Iris pigment epithelial cell (primary cell): ENCODE results near the gene E4F1.
"Not testable (repeated sequence)": the region's sequence is repeated elsewhere in the genome, so short reads cannot be mapped to it uniquely, and the experiment has no call there.

Source experiments
- DNase-seq: peaks from one replicate; pipeline ENCODE4 v3.0.0-alpha.2; 2011; ENCODE audit warnings: low read depth

E4F1 gene

DNA sequence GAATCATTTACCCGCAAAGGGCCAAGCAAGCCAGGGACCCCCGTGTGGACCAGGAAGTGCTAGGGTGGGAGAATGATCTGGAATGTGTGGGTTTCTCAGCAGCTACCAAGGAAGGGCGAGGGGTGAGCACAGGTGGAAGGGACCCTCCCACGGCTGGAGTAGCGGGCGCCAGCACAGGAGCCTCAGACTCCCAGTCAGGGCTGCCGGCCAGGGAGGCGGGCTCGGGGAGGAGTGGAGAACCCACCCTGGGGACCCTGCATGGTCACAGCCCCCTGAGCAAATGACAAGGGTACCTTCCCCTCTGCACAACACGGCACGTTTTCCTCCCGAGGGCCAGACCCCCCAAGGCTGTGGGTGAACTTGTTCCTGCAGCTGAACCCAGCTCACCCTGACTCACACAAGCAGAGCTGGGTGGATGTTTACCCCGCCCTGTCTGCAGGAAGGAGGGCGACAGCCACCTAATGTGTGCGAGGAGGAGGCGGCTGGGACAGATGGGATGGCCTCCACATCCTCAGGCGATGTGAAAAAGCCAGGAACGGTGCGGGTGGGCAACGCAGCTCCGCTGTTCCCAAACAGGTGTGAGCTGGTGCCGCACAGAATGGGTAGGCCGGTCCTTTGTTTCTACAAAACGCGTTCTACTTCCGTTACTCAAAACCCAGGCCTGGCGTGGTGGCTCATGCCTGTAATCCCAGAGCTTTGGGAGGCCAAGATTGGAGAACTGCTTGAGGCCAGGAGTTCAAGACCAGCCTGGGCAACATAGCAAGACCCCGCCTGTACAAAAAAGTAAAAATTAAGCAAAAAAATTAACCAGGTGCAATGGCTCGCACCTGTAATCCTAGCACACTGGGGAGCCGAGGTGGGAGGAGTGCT, 21.8 kb downstream of the E4F1 start:
- DNase-seq, result no peak

DNA sequence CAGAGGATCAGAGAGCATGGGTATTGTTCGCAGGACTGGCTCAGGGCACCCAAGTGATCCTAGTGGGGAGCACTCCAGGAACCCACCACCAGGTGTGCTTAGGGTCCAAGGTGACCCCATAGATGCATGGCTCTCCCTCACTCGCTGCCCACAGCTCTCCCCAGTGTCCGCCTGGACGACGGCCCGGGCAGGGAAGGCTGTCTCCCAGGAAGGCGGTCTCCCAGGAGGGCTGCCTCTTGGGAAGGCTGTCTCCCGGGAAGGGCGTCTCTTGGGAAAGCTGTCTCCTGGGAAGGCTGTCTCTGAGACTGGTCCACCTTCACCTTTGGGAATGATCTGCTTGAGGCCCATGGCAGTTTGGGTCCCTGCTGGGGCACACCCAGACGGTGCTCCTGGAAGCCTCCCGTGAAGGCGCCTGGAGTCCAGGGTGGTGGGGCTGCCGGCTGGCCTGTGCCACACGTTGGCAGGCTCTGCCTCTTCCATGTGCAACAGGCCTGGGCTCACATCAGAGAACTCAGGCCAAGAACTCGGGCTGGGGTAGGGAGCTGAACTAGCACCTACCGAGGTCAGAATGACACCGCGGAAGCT, 23.0 kb downstream of the E4F1 start:
- DNase-seq, result no peak

DNA sequence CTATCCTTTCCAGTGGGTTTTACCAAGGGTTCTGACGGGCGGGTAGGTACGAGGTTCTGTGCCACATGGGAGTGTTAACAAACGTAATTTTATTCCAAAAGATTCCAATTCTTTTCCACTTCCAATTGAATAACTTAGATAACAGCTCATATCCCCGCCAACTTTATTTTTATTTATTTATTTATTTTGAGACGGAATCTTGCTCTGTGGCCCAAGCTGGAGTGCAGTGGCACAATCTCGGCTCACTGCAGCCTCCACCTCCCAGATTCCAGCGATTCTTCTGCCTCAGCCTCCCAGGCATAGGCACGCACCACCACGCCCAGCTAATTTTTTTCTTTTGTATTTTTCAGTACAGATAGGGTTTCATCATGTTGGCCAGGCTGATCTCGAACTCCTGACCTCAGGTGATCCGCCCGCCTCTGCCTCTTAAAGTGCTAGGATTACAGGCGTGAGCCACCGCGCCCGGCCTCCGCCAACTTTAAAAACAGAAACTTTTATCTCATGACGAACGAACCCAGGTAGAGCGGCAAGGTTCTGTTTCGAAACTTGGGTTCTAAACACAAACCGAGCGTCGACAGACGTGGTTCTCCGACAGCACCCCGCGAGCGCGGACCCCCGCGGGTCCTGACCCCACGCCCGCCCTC, 27.4 kb downstream of the E4F1 start:
- peak; percentile 43 for DNase-seq

DNA sequence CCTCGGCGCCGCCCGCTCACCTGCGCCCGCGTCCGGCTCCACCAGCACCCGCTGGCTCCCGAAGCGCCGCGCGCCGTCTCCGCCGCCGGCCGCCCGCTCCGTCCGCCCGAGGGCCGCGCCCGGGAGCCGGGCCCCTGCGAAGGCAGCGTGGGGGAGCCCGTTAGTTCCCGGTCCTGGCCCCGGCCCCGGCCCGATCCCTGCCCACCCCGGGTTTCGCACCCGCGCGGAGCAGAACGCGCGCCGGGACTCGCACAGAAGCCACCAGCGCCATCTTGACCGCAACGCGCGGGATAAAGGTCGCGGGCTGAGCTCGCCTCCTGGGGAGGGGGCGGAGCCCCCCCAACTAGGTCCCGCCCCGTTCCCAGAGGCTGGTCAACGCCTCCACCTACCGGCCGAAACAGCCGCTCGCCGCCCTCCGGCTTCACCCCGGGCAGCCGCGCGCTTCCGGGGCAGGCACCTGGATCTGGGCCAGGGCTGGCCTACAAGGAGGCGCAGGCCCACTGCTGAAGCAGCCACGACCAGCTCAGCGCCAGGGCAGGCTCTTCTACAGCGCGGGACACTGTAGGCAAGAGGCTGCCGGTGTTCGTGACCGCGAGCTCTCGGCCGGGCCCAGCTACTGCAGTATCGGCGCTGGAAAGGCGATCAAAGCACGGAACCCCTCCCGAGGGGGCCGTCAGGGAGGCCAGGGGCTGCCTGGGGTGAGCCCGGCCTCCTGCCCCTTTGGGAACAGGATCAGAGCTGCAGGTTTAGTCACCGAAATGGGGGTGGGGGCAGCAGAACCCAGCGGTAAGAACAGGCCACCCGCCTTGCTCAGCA, 28.1 kb downstream of the E4F1 start, which contains the start of gene ECI1:
ECI1 (minus strand) TSS at position 292 of the 816 bp plus-strand sequence; CDS start at position 271, 21 bp downstream.
- peak; percentile 94 for DNase-seq

DNA sequence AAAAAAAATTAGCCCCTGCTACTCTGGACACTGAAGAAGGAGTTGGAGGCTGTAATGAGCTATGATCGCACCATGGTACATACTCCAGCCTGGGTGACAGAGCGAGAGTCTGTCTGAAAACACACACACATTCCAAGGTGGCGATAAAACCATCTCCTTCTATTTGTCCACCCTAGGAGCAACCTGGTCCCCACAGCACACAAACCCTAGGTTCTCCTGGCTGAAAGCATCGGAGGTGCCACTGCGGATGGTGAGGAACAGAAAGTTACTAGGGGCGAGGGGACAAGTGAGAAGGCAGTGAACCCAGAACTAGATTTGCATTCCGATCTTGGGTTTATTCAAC, 29.4 kb downstream of the E4F1 start:
- no peak for DNase-seq

DNA sequence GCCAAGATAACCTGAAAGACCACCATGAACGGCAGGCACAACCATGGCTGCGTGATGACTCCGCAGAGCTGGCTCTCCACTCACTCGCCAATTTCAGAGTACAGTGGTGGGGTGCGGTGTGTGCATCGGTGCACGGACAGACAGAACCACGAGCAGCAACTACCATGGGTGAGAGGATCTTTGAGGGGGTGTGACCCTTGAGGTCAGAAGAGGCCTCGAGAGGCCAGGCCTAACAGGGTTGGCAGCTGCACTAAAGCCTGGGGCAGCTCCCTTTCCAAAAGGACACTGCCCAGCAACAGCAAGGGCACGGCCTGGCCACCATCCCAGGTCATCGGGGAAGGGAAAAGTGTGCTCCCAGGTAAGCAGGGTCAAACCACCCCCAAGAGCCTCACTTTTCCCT, 29.9 kb downstream of the E4F1 start:
- DNase-seq, result no peak

DNA sequence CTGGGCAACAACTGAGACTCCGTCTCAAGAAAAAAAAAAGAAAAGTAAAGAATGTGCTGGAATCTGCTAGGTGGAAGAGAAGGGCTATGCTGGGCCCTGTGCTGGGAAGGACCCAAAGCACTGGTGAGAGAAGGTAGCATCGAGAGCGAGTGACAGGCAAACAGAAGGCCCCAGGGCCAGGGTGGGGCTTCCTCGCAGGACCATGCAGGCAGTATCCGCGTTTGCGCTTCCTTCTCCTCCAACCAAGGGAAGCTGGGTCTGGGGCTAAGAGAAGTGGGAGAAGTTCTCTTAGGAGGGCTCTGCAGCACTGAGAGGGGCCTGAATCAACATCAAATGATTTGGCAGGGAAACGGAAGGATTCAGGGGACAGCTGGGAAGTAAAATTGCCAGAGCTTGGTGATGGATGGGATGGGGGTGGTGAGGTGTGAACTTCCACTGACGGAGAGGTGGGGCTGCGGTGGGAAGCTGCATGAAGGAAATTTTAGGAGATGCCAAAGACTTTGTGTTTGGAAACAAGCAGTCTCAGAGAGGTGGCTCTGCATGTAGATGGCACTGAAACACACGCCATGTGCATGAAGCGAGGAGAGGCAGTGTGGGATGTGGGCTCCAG, 33.2 kb downstream of the E4F1 start:
- DNase-seq, result no peak

DNA sequence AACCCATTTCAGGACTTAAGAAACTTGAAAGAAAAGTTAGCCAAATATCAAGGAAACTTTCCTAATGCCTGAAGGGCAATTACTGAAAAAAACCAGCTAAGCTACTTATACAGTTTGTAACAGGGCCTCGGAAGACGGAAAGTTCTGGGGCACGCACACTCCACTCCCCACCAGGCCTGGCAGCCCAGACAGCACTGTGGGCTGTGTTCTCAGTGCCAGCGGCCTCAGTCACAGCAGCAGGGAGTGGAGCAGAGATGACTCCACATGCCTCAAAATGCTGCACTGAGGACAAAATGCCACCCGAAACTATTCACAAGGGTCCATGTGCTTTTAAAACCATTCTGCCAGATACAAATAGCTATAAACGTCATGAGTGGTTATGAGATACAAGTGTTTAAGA, 34.3 kb downstream of the E4F1 start:
- DNase-seq, result no peak

DNA sequence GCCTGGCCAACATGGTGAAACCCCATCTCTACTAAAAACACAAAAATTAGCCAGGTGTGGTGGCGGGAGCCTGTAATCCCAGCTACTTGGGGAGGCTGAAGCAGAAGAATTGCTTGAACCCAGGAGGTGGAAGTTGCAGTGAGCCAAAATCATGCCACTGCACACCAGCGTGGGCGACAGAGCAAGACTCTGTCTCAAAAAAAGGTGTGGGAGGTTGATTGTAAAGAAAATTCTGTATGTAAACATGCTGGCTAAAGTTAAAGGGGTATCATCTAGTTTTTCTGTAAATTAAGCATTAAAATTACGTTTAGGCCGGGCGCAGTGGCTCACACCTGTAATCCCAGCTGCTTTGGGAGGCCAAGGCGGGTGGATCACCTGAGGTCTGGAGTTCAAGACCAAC, 35.1 kb downstream of the E4F1 start:
- DNase-seq, result not testable (repeated sequence)

DNA sequence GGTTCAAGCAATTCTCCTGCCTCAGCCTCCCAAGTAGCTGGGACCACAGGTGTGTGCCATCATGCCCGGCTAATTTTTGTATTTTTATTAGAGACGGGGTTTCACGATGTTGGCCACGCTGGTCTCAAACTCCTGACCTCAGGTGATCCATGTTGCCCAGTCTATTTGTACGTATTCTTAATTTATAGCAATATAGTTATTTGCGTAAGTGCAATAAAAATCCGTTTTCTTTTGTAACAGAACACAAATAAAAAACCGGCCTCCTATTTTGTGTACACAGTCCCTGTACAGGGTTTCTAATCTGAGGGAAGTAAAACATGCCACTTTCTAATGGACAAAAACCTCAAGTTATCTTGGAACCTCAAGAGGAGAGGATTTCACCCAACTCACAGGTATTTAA, 36.9 kb downstream of the E4F1 start:
- DNase-seq, result no peak

DNA sequence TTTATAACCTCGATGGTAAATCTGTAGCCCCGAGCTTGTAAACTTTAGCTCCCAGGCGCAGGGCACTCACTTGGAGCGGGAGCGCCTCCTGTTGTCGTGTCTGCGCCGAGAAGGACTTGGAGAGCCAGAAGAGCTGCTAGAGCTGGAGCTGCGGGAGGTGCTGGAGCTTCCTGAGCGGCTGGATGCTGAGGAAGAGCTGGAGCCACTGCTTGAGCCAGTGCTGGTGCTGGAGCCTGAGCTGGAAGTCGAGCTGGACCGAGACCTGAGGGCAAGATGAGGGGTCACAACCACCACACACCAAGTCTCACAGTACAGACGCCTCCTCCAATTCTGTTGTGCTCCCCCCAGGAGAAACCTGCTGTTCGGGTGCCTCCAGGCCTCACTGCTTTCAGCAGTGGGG, 39.6 kb downstream of the E4F1 start:
- DNase-seq, result not testable (repeated sequence)

DNA sequence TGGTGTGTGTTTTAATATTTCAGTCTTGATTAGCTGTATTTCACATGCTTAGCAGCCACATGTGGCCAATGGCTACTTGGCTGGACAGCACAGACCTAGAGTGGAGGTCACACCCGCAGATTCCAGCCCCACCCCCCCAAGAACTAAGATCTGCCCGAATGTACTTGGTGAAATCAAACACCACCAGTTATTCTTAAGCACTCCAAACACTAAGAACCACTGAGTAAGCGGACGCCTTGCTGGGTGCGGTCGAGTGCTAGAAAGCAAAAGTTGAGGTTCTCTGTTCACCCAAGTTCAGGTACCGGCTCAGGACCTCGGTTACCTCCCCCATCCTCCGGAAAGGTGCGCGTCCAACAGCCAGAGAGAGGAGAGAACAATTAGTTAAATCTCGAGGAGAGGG, 43.5 kb downstream of the E4F1 start:
- peak; percentile 76 for DNase-seq

DNA sequence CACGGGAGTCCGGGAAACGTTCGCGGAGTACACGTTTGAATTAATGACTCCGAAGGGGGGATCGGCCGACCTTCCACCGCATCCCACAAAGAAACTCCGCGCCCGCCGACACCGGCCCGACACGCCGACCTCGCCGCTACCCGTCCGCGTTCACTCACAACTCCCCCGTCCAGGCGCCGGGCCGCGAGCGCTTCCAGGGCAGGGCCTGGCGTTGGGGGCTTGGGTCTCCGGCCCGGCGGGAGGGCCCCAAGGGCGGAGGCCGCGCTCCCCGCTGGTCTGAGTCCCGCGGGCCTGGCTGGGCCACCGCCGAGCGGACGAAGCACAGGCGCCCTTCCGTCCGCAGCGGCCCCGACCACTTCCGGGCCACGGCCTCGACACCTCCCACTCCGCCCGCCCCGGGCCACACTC, 44.1 kb downstream of the E4F1 start:
- not testable (repeated sequence) for DNase-seq

DNA sequence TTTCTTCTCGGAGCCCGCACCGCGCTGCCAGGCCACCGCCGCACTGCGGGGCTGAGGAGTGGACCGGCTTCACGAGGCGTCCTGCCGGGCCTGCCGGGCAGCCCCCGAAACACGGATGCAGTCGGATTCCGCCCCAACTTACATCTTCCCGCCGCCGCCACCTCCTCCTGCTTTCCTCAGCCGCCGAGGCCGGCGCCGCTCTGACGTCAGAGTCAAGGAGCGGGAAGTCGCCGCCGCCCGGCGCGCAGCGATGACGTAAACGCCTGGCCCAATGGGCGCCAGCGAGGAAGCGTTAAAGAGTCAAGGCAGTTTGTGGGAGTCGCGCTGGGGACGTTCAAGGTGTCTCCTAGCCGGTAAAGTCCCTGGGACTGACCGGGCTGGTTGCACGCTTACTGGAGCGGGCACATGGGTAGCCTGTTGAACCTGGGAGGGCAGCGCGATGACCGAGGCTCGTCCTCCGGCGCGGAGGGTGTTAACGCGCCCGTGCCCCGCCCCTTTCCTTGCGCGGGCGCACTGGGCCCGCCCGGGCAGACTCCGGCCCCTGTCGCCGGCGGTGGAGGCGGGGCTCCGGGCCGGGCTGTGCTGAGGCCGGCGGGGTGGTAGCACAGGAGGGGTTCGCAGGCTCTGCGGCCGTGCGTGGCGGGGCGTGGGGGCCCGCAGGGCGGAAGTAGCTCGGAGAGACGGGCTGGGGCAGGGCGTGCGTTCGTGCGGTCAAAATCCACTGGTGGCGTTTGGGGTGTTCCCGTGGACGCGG, 44.7 kb downstream of the E4F1 start, which contains the start of gene RNPS1:
RNPS1 (minus strand) TSS at position 214 of the 754 bp plus-strand sequence. CDS start 3,483 bp downstream, outside the sequence.
- DNase-seq, result peak; percentile 95

DNA sequence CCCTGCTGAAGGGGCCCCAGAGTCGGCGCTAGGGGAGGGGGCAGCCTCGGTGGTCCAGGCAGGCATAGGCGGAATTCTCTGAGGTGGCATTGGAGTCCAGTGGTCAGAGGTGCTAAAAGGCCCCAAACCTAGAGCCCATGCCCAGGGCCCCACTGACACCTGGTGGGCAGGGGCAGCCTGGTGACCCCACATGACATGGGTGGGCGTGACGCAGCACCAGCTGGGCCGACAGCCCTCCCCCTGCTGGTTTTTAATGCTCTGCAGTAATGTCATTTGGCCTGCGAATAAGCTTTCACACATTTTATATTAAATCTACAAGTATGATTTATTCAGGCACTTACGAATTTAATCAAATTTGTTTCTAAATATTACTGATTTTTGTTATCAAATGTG, 46.7 kb downstream of the E4F1 start:
- no peak for DNase-seq

DNA sequence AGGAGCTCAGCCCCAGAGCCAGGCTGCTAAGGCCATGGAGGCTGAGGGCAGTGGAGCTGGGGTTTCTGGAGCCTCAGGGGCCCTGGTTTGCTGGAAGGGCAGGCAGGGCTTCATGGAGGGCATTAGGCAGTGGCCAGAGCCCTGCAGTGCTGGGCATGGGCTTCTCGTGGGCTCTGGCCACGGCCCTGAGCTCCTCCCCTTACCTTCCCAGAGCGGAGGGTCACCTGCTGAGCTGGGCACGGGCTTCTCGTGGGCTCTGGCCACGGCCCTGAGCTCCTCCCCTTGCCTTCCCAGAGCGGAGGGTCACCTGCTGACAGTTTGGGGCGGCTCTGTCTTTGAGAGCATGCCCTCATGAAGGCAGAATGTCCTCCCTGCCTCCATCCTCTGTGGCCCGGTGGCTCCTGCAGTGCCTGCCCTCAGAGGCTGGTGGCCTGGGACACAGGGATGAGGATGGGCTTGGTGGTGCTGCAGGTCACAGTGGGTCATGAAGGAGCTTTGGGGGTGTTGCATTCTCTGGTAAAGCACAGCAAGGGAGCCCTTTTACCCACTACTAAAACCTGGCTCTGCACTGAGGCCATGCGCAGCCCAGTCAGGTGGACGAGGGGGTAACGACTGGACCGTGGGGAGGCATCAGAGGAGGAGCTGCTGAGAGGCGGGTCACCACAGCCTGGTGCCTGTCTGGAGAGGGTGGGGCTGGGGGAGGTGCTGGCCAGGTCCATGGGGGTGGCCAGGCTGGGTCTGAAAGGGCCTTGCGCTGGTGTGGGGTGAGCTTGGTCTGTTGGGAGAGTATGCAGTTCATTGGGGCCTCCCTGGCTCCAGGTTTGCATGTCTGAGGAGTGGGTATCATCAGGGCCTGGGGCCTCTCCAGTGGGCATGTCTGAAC, 47.4 kb downstream of the E4F1 start:
- no peak for DNase-seq

DNA sequence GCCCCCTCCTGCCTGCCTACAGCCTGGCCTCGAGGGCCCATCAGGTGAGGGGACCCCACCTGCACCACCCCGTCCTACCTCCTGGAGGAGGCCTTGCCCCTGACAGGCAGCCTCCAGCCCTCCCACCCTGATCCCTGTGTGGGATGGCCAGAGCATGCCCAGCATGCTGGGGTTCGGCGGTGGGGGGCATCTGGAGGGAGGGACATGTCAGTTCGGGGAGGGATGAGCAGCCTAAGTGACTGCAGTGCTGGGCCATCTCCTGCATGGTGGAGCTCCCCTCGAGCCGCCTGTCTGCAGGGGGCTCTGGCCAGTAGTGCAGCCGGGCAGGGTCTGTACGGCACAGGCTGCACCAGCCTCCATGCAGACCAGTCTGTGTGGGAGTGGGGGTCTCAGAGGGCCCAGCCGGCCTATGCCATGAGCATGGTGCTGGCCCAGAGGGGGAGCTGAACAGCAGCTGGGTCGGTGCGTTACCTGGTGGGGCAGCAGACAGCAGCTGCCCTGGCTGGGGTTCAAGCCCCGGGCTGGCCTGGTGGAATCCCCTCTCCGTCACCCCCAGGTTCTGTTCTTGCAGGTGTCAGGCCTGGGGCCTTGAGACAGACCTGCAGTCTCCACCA, 48.6 kb downstream of the E4F1 start:
- DNase-seq, result no peak

DNA sequence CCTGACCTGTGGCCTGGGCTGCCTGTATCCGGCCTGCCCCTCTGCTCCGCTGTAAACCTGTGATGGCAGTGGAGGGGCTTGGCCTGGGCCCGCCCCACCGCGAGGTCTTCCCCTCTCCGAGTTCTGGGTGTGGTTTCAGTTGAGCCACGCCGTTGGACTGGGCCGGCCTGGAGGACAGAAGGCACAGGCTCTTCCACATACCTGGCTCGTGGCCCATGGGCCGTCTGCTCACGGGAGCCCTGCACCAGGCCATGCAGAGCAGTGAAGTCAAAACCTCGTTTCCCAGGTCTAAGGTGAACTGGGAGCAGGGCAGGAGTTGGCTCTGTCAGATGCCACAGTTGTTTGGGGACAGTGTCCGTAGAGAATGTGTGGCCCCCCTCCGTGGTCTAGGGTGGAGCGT, 50.1 kb downstream of the E4F1 start:
- DNase-seq, result no peak

DNA sequence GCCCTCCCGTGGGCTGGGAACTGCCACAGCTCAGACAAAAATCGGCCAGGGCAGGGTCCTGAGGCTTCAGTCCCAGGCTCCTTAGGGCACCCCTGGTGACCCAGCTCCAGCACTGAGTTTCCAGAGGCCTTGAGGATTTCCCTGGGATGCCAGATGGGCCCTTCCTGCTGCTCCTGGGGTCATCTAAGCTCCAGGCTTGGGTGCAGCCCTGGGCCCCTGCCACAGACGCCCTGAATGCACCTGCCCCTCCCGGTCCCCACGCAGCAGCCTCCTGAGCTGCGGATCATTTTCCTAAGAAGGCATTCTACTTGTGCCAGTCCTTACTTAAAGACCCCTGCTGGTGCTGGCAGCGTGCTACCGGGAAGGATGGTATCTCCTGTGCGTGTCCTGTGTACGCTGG, 50.5 kb downstream of the E4F1 start:
- no peak for DNase-seq
